H9 (cell line): Measurements from ENCODE around the gene CDH16. TPM values are rescaled to one million over a fixed set of nuclear protein-coding genes. Genes with fewer than 3 reads are reported as not detected.

Experiments
- DNase-seq: peaks from one replicate; pipeline ENCODE4 v3.0.0-alpha.2; 2017
- H2AFZ ChIP-seq: one replicate; pipeline ENCODE4 v1.6.1; 2013; ENCODE audit warnings: mild to moderate bottlenecking, low read length, control low read depth, moderate library complexity
- H2AK5ac ChIP-seq: 2 replicates; pipeline ENCODE4 v1.6.1; 2013; ENCODE audit warnings: low read length, control low read depth, mixed read lengths; ENCODE audit not compliant: insufficient read length
- H2BK120ac ChIP-seq: one replicate; pipeline ENCODE4 v1.6.1; 2013; ENCODE audit warnings: low read depth, mild to moderate bottlenecking, low read length, control low read depth, inconsistent platforms; ENCODE audit not compliant: poor library complexity, severe bottlenecking
- H2BK12ac ChIP-seq: 2 replicates; pipeline ENCODE4 v1.6.1; 2013; ENCODE audit warnings: low read length, control low read depth, mixed read lengths, low read depth; ENCODE audit not compliant: insufficient read length
- H2BK15ac ChIP-seq: 2 replicates; pipeline ENCODE4 v1.6.1; 2013; ENCODE audit warnings: low read depth, low read length, control low read depth
- H2BK20ac ChIP-seq: one replicate; pipeline ENCODE4 v1.6.1; 2013; ENCODE audit warnings: low read depth, mild to moderate bottlenecking, low read length, control low read depth, inconsistent platforms; ENCODE audit not compliant: poor library complexity, severe bottlenecking
- H2BK5ac ChIP-seq: 2 replicates; pipeline ENCODE4 v1.6.1; 2013; ENCODE audit warnings: low read length, control low read depth, mixed read lengths; ENCODE audit not compliant: insufficient read length
- H3K14ac ChIP-seq: 2 replicates; pipeline ENCODE4 v1.6.1; 2013; ENCODE audit warnings: low read length, control low read depth; ENCODE audit not compliant: insufficient read depth
- H3K18ac ChIP-seq: 2 replicates; pipeline ENCODE4 v1.6.1; 2013; ENCODE audit warnings: low read depth, mild to moderate bottlenecking, mixed read lengths, low read length, control low read depth; ENCODE audit not compliant: insufficient read length
- H3K23ac ChIP-seq: 2 replicates; pipeline ENCODE4 v1.6.1; 2013; ENCODE audit warnings: low read length, control low read depth, mixed read lengths, low read depth; ENCODE audit not compliant: insufficient read length
- H3K23me2 ChIP-seq: 2 replicates; pipeline ENCODE4 v1.6.1; 2013; ENCODE audit warnings: low read depth, mild to moderate bottlenecking, mixed read lengths, low read length, control low read depth; ENCODE audit not compliant: insufficient read length, poor library complexity, severe bottlenecking
- H3K27ac ChIP-seq: 2 replicates; pipeline ENCODE4 v1.5.1; 2013; ENCODE audit warnings: low read length, control low read depth, mixed read lengths, low read depth; ENCODE audit not compliant: insufficient read length
- H3K27me3 ChIP-seq: 2 replicates; pipeline ENCODE4 v1.6.1; 2013; ENCODE audit warnings: low read length, control low read depth, inconsistent platforms; ENCODE audit not compliant: insufficient read depth
- H3K4ac ChIP-seq: 2 replicates; pipeline ENCODE4 v1.6.1; 2013; ENCODE audit warnings: low read depth, mild to moderate bottlenecking, control low read depth, inconsistent platforms, low read length, moderate library complexity
- H3K4me1 ChIP-seq: 2 replicates; pipeline ENCODE4 v1.6.1; 2013; ENCODE audit warnings: low read length, control low read depth, inconsistent platforms; ENCODE audit not compliant: insufficient read depth
- H3K4me2 ChIP-seq: 2 replicates; pipeline ENCODE4 v1.6.1; 2013; ENCODE audit warnings: low read length, control low read depth, mixed read lengths; ENCODE audit not compliant: insufficient read length, insufficient read depth
- H3K56ac ChIP-seq: 2 replicates; pipeline ENCODE4 v1.6.1; 2013; ENCODE audit warnings: low read depth, mild to moderate bottlenecking, mixed read lengths, low read length, control low read depth; ENCODE audit not compliant: insufficient read length
- H3K79me1 ChIP-seq: 2 replicates; pipeline ENCODE4 v1.6.1; 2013; ENCODE audit warnings: low read depth, mild to moderate bottlenecking, moderate library complexity, low read length, control low read depth, inconsistent platforms; ENCODE audit not compliant: insufficient read depth, poor library complexity, severe bottlenecking
- H3K79me2 ChIP-seq: 2 replicates; pipeline ENCODE4 v1.6.1; 2013; ENCODE audit warnings: low read length, control low read depth, inconsistent platforms; ENCODE audit not compliant: insufficient read depth
- H3K9ac ChIP-seq: 2 replicates; pipeline ENCODE4 v1.6.1; 2013; ENCODE audit warnings: low read length, control low read depth, mixed read lengths; ENCODE audit not compliant: insufficient read length; ENCODE audit errors: extremely low read depth
- H3K9me3 ChIP-seq: one replicate; pipeline ENCODE4 v1.6.1; 2013; ENCODE audit warnings: low read depth, low read length, inconsistent platforms; ENCODE audit not compliant: control insufficient read depth
- H3T11ph ChIP-seq: one replicate; pipeline ENCODE4 v1.6.1; 2013; ENCODE audit warnings: mild to moderate bottlenecking, low read length, control low read depth, inconsistent platforms
- H4K20me1 ChIP-seq: one replicate; pipeline ENCODE4 v1.6.1; 2013; ENCODE audit not compliant: control insufficient read depth, insufficient read length, insufficient read depth
- H4K5ac ChIP-seq: 2 replicates; pipeline ENCODE4 v1.6.1; 2013; ENCODE audit warnings: low read depth, mild to moderate bottlenecking, mixed read lengths, low read length, control low read depth; ENCODE audit not compliant: insufficient read length
- H4K8ac ChIP-seq: replicated peaks from 2 replicates; pipeline ENCODE4 v1.6.1; 2013; ENCODE audit warnings: low read length, control low read depth, mixed read lengths, low read depth; ENCODE audit not compliant: insufficient read length
- H4K91ac ChIP-seq: 2 replicates; pipeline ENCODE4 v1.6.1; 2013; ENCODE audit warnings: low read depth, mild to moderate bottlenecking, moderate library complexity, mixed read lengths, low read length, control low read depth; ENCODE audit not compliant: insufficient read length
- H3K27ac Mint-ChIP-seq, 3 experiments: 2 replicates in 2 of 3; 3 replicates in 1 of 3; pipeline ENCODE4 v1.8.0; 2020 to 2021; ENCODE audit warnings: mixed read lengths in 3 of 3, mild to moderate bottlenecking in 1 of 3, moderate library complexity in 1 of 3
- H3K27me3 Mint-ChIP-seq: 2 replicates; pipeline ENCODE4 v1.8.0; 2021; ENCODE audit warnings: low read depth, mild to moderate bottlenecking, moderate library complexity, mixed read lengths
- H3K36me3 Mint-ChIP-seq, 3 experiments: 2 replicates in 2 of 3; 3 replicates in 1 of 3; pipeline ENCODE4 v1.8.0; 2020 to 2021; ENCODE audit warnings: low read depth in 3 of 3, mixed read lengths in 3 of 3; ENCODE audit not compliant: insufficient read depth in 1 of 3
- H3K4me1 Mint-ChIP-seq, 2 experiments: 2 replicates each; pipeline ENCODE4 v1.8.0; 2020; ENCODE audit warnings: mixed read lengths in 2 of 2
- H3K4me3 Mint-ChIP-seq, 2 experiments: 2 replicates in 1 of 2; 3 replicates in 1 of 2; pipeline ENCODE4 v1.8.0; 2020 to 2021; ENCODE audit warnings: mild to moderate bottlenecking in 2 of 2, mixed read lengths in 2 of 2, moderate library complexity in 1 of 2
- H3K9me3 Mint-ChIP-seq, 2 experiments: 2 replicates in 1 of 2; 3 replicates in 1 of 2; pipeline ENCODE4 v1.8.0; 2020; ENCODE audit warnings: mild to moderate bottlenecking in 2 of 2, mixed read lengths in 2 of 2, moderate library complexity in 1 of 2
- CTCF ChIP-seq: fragments of 200-600 bp; sonication (generic); conservative IDR thresholded peaks from 3 replicates; pipeline ENCODE4 v1.8.0; 2021; ENCODE audit warnings: antibody characterized with exemption, mild to moderate bottlenecking
- WGBS: extraction: QIAGEN DNeasy Blood & Tissue Kit; methylation state at CpG from one replicate; pipeline ENCODE4 v1.1.7; 2013; ENCODE audit warnings: missing lambda C conversion rate, low lambda C conversion rate, mixed read lengths; ENCODE audit not compliant: insufficient read length; ENCODE audit errors: extremely low coverage; 5-methylcytosine and 5-hydroxymethylcytosine counted together
- total RNA-seq: library from RNA; stranded (reverse); gene quantifications from 2 replicates; pipeline ENCODE4 v1.2.1, GENCODE V29; 2021

CDH16 gene
- total RNA-seq, 1 experiment from 2014 or later: not detected

GRCh38 chr16:66960270-66960669 lies 41.6 kb upstream of the CDH16 start:
- Histone ChIP-seq H3K27ac (no peak overlapping the region), H3K23me2 (no peaks in the 10 kb centered on the region), H2BK5ac (no peak overlapping the region), H3K4ac (no peak overlapping the region), H3K9ac (no peak overlapping the region), H3K18ac (no peak overlapping the region), H3K4me2 (no peak overlapping the region), H3K4me1 (no peaks in the 10 kb centered on the region), H4K91ac (no peak overlapping the region), H4K20me1 (no peaks in the 10 kb centered on the region), H3K79me2 (no peaks in the 10 kb centered on the region), H3T11ph (no peak overlapping the region), H4K8ac (no peak overlapping the region), H2BK12ac (no peak overlapping the region), H3K9me3 (no peaks in the 10 kb centered on the region), H2BK120ac (no peak overlapping the region), H3K14ac (no peak overlapping the region), H3K56ac (no peak overlapping the region), H4K5ac (no peak overlapping the region), H2AFZ (no peak overlapping the region), H2AK5ac (no peak overlapping the region), H2BK20ac (no peak overlapping the region), H3K23ac (no peak overlapping the region), H2BK15ac (no peak overlapping the region), H3K27me3 (no peaks in the 10 kb centered on the region), H3K79me1 (no peaks in the 10 kb centered on the region)
- no CpG with 5 or more reads among the region's 1 CpG for WGBS
- no peak for DNase-seq
- TF ChIP-seq CTCF: no peak
- Mint-ChIP-seq H3K36me3 (no peaks in the 10 kb centered on the region; a peak in 1 of 7 replicates), H3K9me3 (no peaks in the 10 kb centered on the region), H3K4me3 (no peak overlapping the region), H3K27me3 (peaks cover 13% of the 10 kb centered on the region), H3K27ac (peak overlapping the region in 1 of 3 experiments; percentile 61; a peak in 2 of 7 replicates), H3K4me1 (peaks cover 4 to 15% of the 10 kb centered on the region in 2 experiments)
